HG03520 (cell line): ENCODE measurements around the gene NUDT21.
"Not testable (repeated sequence)": the region's sequence is repeated elsewhere in the genome, so short reads cannot be mapped to it uniquely, and the experiment has no call there.

Experiments used
- ATAC-seq: cut with Tn5 transposase; IDR thresholded peaks from one replicate; pipeline ENCODE4 v1.9.1; 2021; ENCODE audit warnings: mild to moderate bottlenecking, moderate library complexity; ENCODE audit not compliant: unreplicated experiment

Gene NUDT21

DNA sequence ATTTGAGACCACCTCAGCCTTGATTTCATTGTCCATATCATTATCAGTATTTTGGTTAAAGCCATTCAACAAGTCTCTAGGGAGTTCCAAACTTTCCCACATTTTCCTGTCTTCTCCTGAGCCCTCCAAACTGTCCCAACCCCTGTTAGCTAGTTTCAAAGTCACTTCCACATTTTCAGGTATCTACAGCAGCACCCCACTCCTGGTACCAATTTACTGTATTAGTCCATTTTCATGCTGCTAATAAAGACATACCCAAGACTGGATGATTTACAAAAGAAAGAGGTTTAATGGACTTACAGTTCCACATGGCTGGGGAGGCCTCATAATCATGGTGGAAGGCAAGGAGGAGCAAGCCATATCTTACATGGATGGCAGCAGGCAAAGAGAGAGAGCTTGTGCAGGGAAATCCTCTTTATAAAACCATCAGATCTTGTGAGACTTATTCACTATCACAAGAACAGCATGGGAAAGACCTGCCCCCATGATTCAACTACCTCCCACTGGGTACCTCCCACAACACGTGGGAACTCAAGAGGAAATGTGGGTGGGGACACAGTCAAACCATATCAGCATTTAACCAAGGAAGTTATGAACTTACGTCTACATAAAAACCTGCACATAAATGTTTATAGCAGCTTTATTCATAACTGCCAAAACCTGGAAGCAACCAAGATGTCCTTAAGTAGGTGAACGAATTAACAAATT is 70.2 kb downstream of the NUDT21 start:
- not testable (repeated sequence) for ATAC-seq
